H9 (cell line): Measurements from ENCODE around the gene MRAS. TPM values are rescaled to one million over a fixed set of nuclear protein-coding genes. Genes with fewer than 3 reads are reported as not detected.

Experiments used
- DNase-seq: peaks from one replicate; pipeline ENCODE4 v3.0.0-alpha.2; 2017
- H2AFZ ChIP-seq: one replicate; pipeline ENCODE4 v1.6.1; 2013; ENCODE audit warnings: mild to moderate bottlenecking, low read length, control low read depth, moderate library complexity
- H2AK5ac ChIP-seq: 2 replicates; pipeline ENCODE4 v1.6.1; 2013; ENCODE audit warnings: low read length, control low read depth, mixed read lengths; ENCODE audit not compliant: insufficient read length
- H2BK120ac ChIP-seq: one replicate; pipeline ENCODE4 v1.6.1; 2013; ENCODE audit warnings: low read depth, mild to moderate bottlenecking, low read length, control low read depth, inconsistent platforms; ENCODE audit not compliant: poor library complexity, severe bottlenecking
- H2BK12ac ChIP-seq: 2 replicates; pipeline ENCODE4 v1.6.1; 2013; ENCODE audit warnings: low read length, control low read depth, mixed read lengths, low read depth; ENCODE audit not compliant: insufficient read length
- H2BK15ac ChIP-seq: 2 replicates; pipeline ENCODE4 v1.6.1; 2013; ENCODE audit warnings: low read depth, low read length, control low read depth
- H2BK20ac ChIP-seq: one replicate; pipeline ENCODE4 v1.6.1; 2013; ENCODE audit warnings: low read depth, mild to moderate bottlenecking, low read length, control low read depth, inconsistent platforms; ENCODE audit not compliant: poor library complexity, severe bottlenecking
- H2BK5ac ChIP-seq: 2 replicates; pipeline ENCODE4 v1.6.1; 2013; ENCODE audit warnings: low read length, control low read depth, mixed read lengths; ENCODE audit not compliant: insufficient read length
- H3K14ac ChIP-seq: 2 replicates; pipeline ENCODE4 v1.6.1; 2013; ENCODE audit warnings: low read length, control low read depth; ENCODE audit not compliant: insufficient read depth
- H3K18ac ChIP-seq: 2 replicates; pipeline ENCODE4 v1.6.1; 2013; ENCODE audit warnings: low read depth, mild to moderate bottlenecking, mixed read lengths, low read length, control low read depth; ENCODE audit not compliant: insufficient read length
- H3K23ac ChIP-seq: 2 replicates; pipeline ENCODE4 v1.6.1; 2013; ENCODE audit warnings: low read length, control low read depth, mixed read lengths, low read depth; ENCODE audit not compliant: insufficient read length
- H3K23me2 ChIP-seq: 2 replicates; pipeline ENCODE4 v1.6.1; 2013; ENCODE audit warnings: low read depth, mild to moderate bottlenecking, mixed read lengths, low read length, control low read depth; ENCODE audit not compliant: insufficient read length, poor library complexity, severe bottlenecking
- H3K27ac ChIP-seq: 2 replicates; pipeline ENCODE4 v1.5.1; 2013; ENCODE audit warnings: low read length, control low read depth, mixed read lengths, low read depth; ENCODE audit not compliant: insufficient read length
- H3K27me3 ChIP-seq: 2 replicates; pipeline ENCODE4 v1.6.1; 2013; ENCODE audit warnings: low read length, control low read depth, inconsistent platforms; ENCODE audit not compliant: insufficient read depth
- H3K4ac ChIP-seq: 2 replicates; pipeline ENCODE4 v1.6.1; 2013; ENCODE audit warnings: low read depth, mild to moderate bottlenecking, control low read depth, inconsistent platforms, low read length, moderate library complexity
- H3K4me1 ChIP-seq: 2 replicates; pipeline ENCODE4 v1.6.1; 2013; ENCODE audit warnings: low read length, control low read depth, inconsistent platforms; ENCODE audit not compliant: insufficient read depth
- H3K4me2 ChIP-seq: 2 replicates; pipeline ENCODE4 v1.6.1; 2013; ENCODE audit warnings: low read length, control low read depth, mixed read lengths; ENCODE audit not compliant: insufficient read length, insufficient read depth
- H3K56ac ChIP-seq: 2 replicates; pipeline ENCODE4 v1.6.1; 2013; ENCODE audit warnings: low read depth, mild to moderate bottlenecking, mixed read lengths, low read length, control low read depth; ENCODE audit not compliant: insufficient read length
- H3K79me1 ChIP-seq: 2 replicates; pipeline ENCODE4 v1.6.1; 2013; ENCODE audit warnings: low read depth, mild to moderate bottlenecking, moderate library complexity, low read length, control low read depth, inconsistent platforms; ENCODE audit not compliant: insufficient read depth, poor library complexity, severe bottlenecking
- H3K79me2 ChIP-seq: 2 replicates; pipeline ENCODE4 v1.6.1; 2013; ENCODE audit warnings: low read length, control low read depth, inconsistent platforms; ENCODE audit not compliant: insufficient read depth
- H3K9ac ChIP-seq: 2 replicates; pipeline ENCODE4 v1.6.1; 2013; ENCODE audit warnings: low read length, control low read depth, mixed read lengths; ENCODE audit not compliant: insufficient read length; ENCODE audit errors: extremely low read depth
- H3K9me3 ChIP-seq: one replicate; pipeline ENCODE4 v1.6.1; 2013; ENCODE audit warnings: low read depth, low read length, inconsistent platforms; ENCODE audit not compliant: control insufficient read depth
- H3T11ph ChIP-seq: one replicate; pipeline ENCODE4 v1.6.1; 2013; ENCODE audit warnings: mild to moderate bottlenecking, low read length, control low read depth, inconsistent platforms
- H4K20me1 ChIP-seq: one replicate; pipeline ENCODE4 v1.6.1; 2013; ENCODE audit not compliant: control insufficient read depth, insufficient read length, insufficient read depth
- H4K5ac ChIP-seq: 2 replicates; pipeline ENCODE4 v1.6.1; 2013; ENCODE audit warnings: low read depth, mild to moderate bottlenecking, mixed read lengths, low read length, control low read depth; ENCODE audit not compliant: insufficient read length
- H4K8ac ChIP-seq: replicated peaks from 2 replicates; pipeline ENCODE4 v1.6.1; 2013; ENCODE audit warnings: low read length, control low read depth, mixed read lengths, low read depth; ENCODE audit not compliant: insufficient read length
- H4K91ac ChIP-seq: 2 replicates; pipeline ENCODE4 v1.6.1; 2013; ENCODE audit warnings: low read depth, mild to moderate bottlenecking, moderate library complexity, mixed read lengths, low read length, control low read depth; ENCODE audit not compliant: insufficient read length
- H3K27ac Mint-ChIP-seq, 3 experiments: 2 replicates in 2 of 3; 3 replicates in 1 of 3; pipeline ENCODE4 v1.8.0; 2020 to 2021; ENCODE audit warnings: mixed read lengths in 3 of 3, mild to moderate bottlenecking in 1 of 3, moderate library complexity in 1 of 3
- H3K27me3 Mint-ChIP-seq: 2 replicates; pipeline ENCODE4 v1.8.0; 2021; ENCODE audit warnings: low read depth, mild to moderate bottlenecking, moderate library complexity, mixed read lengths
- H3K36me3 Mint-ChIP-seq, 3 experiments: 2 replicates in 2 of 3; 3 replicates in 1 of 3; pipeline ENCODE4 v1.8.0; 2020 to 2021; ENCODE audit warnings: low read depth in 3 of 3, mixed read lengths in 3 of 3; ENCODE audit not compliant: insufficient read depth in 1 of 3
- H3K4me1 Mint-ChIP-seq, 2 experiments: 2 replicates each; pipeline ENCODE4 v1.8.0; 2020; ENCODE audit warnings: mixed read lengths in 2 of 2
- H3K4me3 Mint-ChIP-seq, 2 experiments: 2 replicates in 1 of 2; 3 replicates in 1 of 2; pipeline ENCODE4 v1.8.0; 2020 to 2021; ENCODE audit warnings: mild to moderate bottlenecking in 2 of 2, mixed read lengths in 2 of 2, moderate library complexity in 1 of 2
- H3K9me3 Mint-ChIP-seq, 2 experiments: 2 replicates in 1 of 2; 3 replicates in 1 of 2; pipeline ENCODE4 v1.8.0; 2020; ENCODE audit warnings: mild to moderate bottlenecking in 2 of 2, mixed read lengths in 2 of 2, moderate library complexity in 1 of 2
- CTCF ChIP-seq: fragments of 200-600 bp; sonication (generic); conservative IDR thresholded peaks from 3 replicates; pipeline ENCODE4 v1.8.0; 2021; ENCODE audit warnings: antibody characterized with exemption, mild to moderate bottlenecking
- WGBS: extraction: QIAGEN DNeasy Blood & Tissue Kit; methylation state at CpG from one replicate; pipeline ENCODE4 v1.1.7; 2013; ENCODE audit warnings: missing lambda C conversion rate, low lambda C conversion rate, mixed read lengths; ENCODE audit not compliant: insufficient read length; ENCODE audit errors: extremely low coverage; 5-methylcytosine and 5-hydroxymethylcytosine counted together
- total RNA-seq: library from RNA; stranded (reverse); gene quantifications from 2 replicates; pipeline ENCODE4 v1.2.1, GENCODE V29; 2021

Gene MRAS
- total RNA-seq, 1 experiment from 2014 or later, result 10.9 TPM

- Histone ChIP-seq H3K79me1 (no peaks in the 10 kb centered on the region), H2BK15ac (no peak overlapping the region), H3K9ac (no peak overlapping the region), H3K23me2 (no peaks in the 10 kb centered on the region), H3K4ac (no peak overlapping the region), H3K18ac (no peak overlapping the region), H3K27me3 (no peaks in the 10 kb centered on the region), H2AK5ac (no peak overlapping the region), H3K9me3 (no peaks in the 10 kb centered on the region), H4K91ac (no peak overlapping the region), H3T11ph (no peak overlapping the region), H2BK20ac (no peak overlapping the region), H4K5ac (no peak overlapping the region), H2AFZ (no peak overlapping the region), H4K8ac (no peak overlapping the region), H3K27ac (no peak overlapping the region), H2BK12ac (no peak overlapping the region), H3K79me2 (no peaks in the 10 kb centered on the region), H4K20me1 (no peaks in the 10 kb centered on the region), H2BK5ac (no peak overlapping the region), H3K56ac (no peak overlapping the region), H3K4me1 (no peaks in the 10 kb centered on the region), H3K14ac (no peak overlapping the region), H3K23ac (no peak overlapping the region), H2BK120ac (no peak overlapping the region), H3K4me2 (no peak overlapping the region)
- peaks cover 5 to 7% of the 10 kb centered on the region in 2 experiments for H3K4me1 Mint-ChIP-seq
- no peak overlapping the region for H3K4me3 Mint-ChIP-seq
- no peak for TF ChIP-seq CTCF
- H3K27me3 Mint-ChIP-seq, result no peaks in the 10 kb centered on the region
- no peak overlapping the region for H3K27ac Mint-ChIP-seq
- no peaks in the 10 kb centered on the region for H3K9me3 Mint-ChIP-seq
- WGBS, result no CpG with 5 or more reads among the region's 5 CpGs
- DNase-seq, result no peak
- H3K36me3 Mint-ChIP-seq, result peaks cover 3 to 13% (median 7%) of the 10 kb centered on the region in 3 experiments; a peak in 6 of 7 replicates
Measured at GRCh38 chr3:138378331-138378730, 30.0 kb downstream of the MRAS start.
